Stimulated activated CD8-positive, alpha-beta memory T cell treated with anti-CD3 and anti-CD28 coated beads, Interleukin-4, amount 100 ng/mL, for 48 hours (primary cell): ENCODE data around the gene STAT3.
"Not testable (repeated sequence)": the region's sequence is repeated elsewhere in the genome, so short reads cannot be mapped to it uniquely, and the experiment has no call there.

Source experiments
- DNase-seq: peaks from one replicate; pipeline ENCODE4 v3.0.0-alpha.2; 2020

Gene STAT3

GRCh38 chr17:42274253-42274542 is 114.0 kb downstream of the STAT3 start:
- DNase-seq, result no peak

- no peak for DNase-seq
Measured at GRCh38 chr17:42273474-42274252, 114.6 kb downstream of the STAT3 start.

- peak; percentile 16 for DNase-seq
Measured at GRCh38 chr17:42272162-42272907, 115.9 kb downstream of the STAT3 start.

GRCh38 chr17:42271779-42272035 is 116.5 kb downstream of the STAT3 start:
- no peak for DNase-seq

GRCh38 chr17:42271006-42271778 is 117.0 kb downstream of the STAT3 start:
- DNase-seq, result peak; percentile 19

- DNase-seq, result peak; percentile 22
Measured at GRCh38 chr17:42270596-42270995, 117.6 kb downstream of the STAT3 start.

- DNase-seq, result no peak
Measured at GRCh38 chr17:42270170-42270535, 118.1 kb downstream of the STAT3 start.

- no peak for DNase-seq
Measured at GRCh38 chr17:42268236-42268635, 120.0 kb downstream of the STAT3 start.

GRCh38 chr17:42266918-42267766 is 121.1 kb downstream of the STAT3 start:
- peak; percentile 50 for DNase-seq

GRCh38 chr17:42266462-42266861 is 121.8 kb downstream of the STAT3 start:
- peak; percentile 23 for DNase-seq

GRCh38 chr17:42264366-42264765 is 123.9 kb downstream of the STAT3 start:
- not testable (repeated sequence) for DNase-seq
